ENCODE data around the gene PARP12. TPM values are rescaled to one million over a fixed set of nuclear protein-coding genes. Genes with fewer than 3 reads are reported as not detected.

Gene PARP12
- total RNA-seq, 1 donor from 2014 or later, result 58.1 TPM

- Histone ChIP-seq H4K20me1 (ENCODE audit: insufficient read depth, low read length) (no peaks in the 10 kb centered on the region), H3K27me3 (ENCODE audit: insufficient read depth, low read length) (no peaks in the 10 kb centered on the region), H3K79me2 (ENCODE audit: insufficient read depth, low read length) (no peaks in the 10 kb centered on the region), H2AFZ (ENCODE audit: low read depth, low read length) (no peak overlapping the region), H3K4me2 (ENCODE audit: low read length) (no peak overlapping the region), H3K4me1 (ENCODE audit: insufficient read depth, low read length) (no peaks in the 10 kb centered on the region), H3K9ac (ENCODE audit: low read length) (no peak overlapping the region), H3K36me3 (ENCODE audit: insufficient read depth, low read length) (no peaks in the 10 kb centered on the region), H3K27ac (ENCODE audit: low read depth, low read length) (no peak overlapping the region), H3K4me3 (ENCODE audit: insufficient read depth, low read depth, low read length) (no peak overlapping the region), H3K9me3 (ENCODE audit: insufficient read depth, low read depth, low read length) (no peaks in the 10 kb centered on the region)
- TF ChIP-seq CTCF (IDR thresholded peaks at IDR 0.05; ENCODE audit: insufficient read depth, low read depth, low read length), result no peak
- TF ChIP-seq EZH2 (IDR thresholded peaks at IDR 0.05; ENCODE audit: insufficient read depth, low read length), result no peak
- H3K4me1 Mint-ChIP-seq (ENCODE audit: low read depth, unreplicated experiment), result peaks cover 6% of the 10 kb centered on the region
- H3K27me3 Mint-ChIP-seq (ENCODE audit: low read depth, unreplicated experiment), result no peaks in the 10 kb centered on the region
- no peak for DNase-seq (ENCODE audit: low read depth)
- H3K4me3 Mint-ChIP-seq (ENCODE audit: unreplicated experiment), result no peak overlapping the region
- no peak overlapping the region for H3K27ac Mint-ChIP-seq (ENCODE audit: unreplicated experiment)
- H3K9me3 Mint-ChIP-seq (ENCODE audit: unreplicated experiment), result no peaks in the 10 kb centered on the region
- FAIRE-seq, result no peak
- peaks cover 39% of the 10 kb centered on the region for H3K36me3 Mint-ChIP-seq (ENCODE audit: low read depth, unreplicated experiment)
Measured at GRCh38 chr7:140048138-140048537, 14.6 kb downstream of the PARP12 start.

- Histone ChIP-seq H4K20me1 (ENCODE audit: insufficient read depth, low read length) (no peaks in the 10 kb centered on the region), H3K36me3 (ENCODE audit: insufficient read depth, low read length) (no peaks in the 10 kb centered on the region), H3K4me2 (ENCODE audit: low read length) (no peak overlapping the region), H3K9me3 (ENCODE audit: insufficient read depth, low read depth, low read length) (no peaks in the 10 kb centered on the region), H3K4me1 (ENCODE audit: insufficient read depth, low read length) (peaks cover 3% of the 10 kb centered on the region), H2AFZ (ENCODE audit: low read depth, low read length) (no peak overlapping the region), H3K79me2 (ENCODE audit: insufficient read depth, low read length) (no peaks in the 10 kb centered on the region), H3K27ac (ENCODE audit: low read depth, low read length) (no peak overlapping the region), H3K27me3 (ENCODE audit: insufficient read depth, low read length) (no peaks in the 10 kb centered on the region), H3K4me3 (ENCODE audit: insufficient read depth, low read depth, low read length) (no peak overlapping the region), H3K9ac (ENCODE audit: low read length) (no peak overlapping the region)
- FAIRE-seq (no peak), DNase-seq (ENCODE audit: low read depth) (no peak)
- Mint-ChIP-seq H3K27me3 (ENCODE audit: low read depth, unreplicated experiment) (no peaks in the 10 kb centered on the region), H3K4me3 (ENCODE audit: unreplicated experiment) (no peak overlapping the region), H3K4me1 (ENCODE audit: low read depth, unreplicated experiment) (peaks cover 6% of the 10 kb centered on the region), H3K36me3 (ENCODE audit: low read depth, unreplicated experiment) (peaks cover 39% of the 10 kb centered on the region), H3K9me3 (ENCODE audit: unreplicated experiment) (no peaks in the 10 kb centered on the region), H3K27ac (ENCODE audit: unreplicated experiment) (no peak overlapping the region)
- TF ChIP-seq CTCF (IDR thresholded peaks at IDR 0.05; ENCODE audit: insufficient read depth, low read depth, low read length), result no peak
- no peak for TF ChIP-seq EZH2 (IDR thresholded peaks at IDR 0.05; ENCODE audit: insufficient read depth, low read length)
Measured at GRCh38 chr7:140047197-140047596, 15.6 kb downstream of the PARP12 start.

GRCh38 chr7:140045697-140046096, 17.1 kb downstream of the PARP12 start:
- no peaks in the 10 kb centered on the region for H3K9me3 Mint-ChIP-seq (ENCODE audit: unreplicated experiment)
- Histone ChIP-seq H3K4me1 (ENCODE audit: insufficient read depth, low read length) (peaks cover 12% of the 10 kb centered on the region), H3K4me2 (ENCODE audit: low read length) (no peak overlapping the region), H3K9me3 (ENCODE audit: insufficient read depth, low read depth, low read length) (no peaks in the 10 kb centered on the region), H3K27ac (ENCODE audit: low read depth, low read length) (no peak overlapping the region), H2AFZ (ENCODE audit: low read depth, low read length) (no peak overlapping the region), H3K79me2 (ENCODE audit: insufficient read depth, low read length) (no peaks in the 10 kb centered on the region), H3K36me3 (ENCODE audit: insufficient read depth, low read length) (no peaks in the 10 kb centered on the region), H3K27me3 (ENCODE audit: insufficient read depth, low read length) (no peaks in the 10 kb centered on the region), H4K20me1 (ENCODE audit: insufficient read depth, low read length) (no peaks in the 10 kb centered on the region), H3K9ac (ENCODE audit: low read length) (no peak overlapping the region), H3K4me3 (ENCODE audit: insufficient read depth, low read depth, low read length) (no peak overlapping the region)
- no peak for FAIRE-seq
- peaks cover 11% of the 10 kb centered on the region for H3K4me1 Mint-ChIP-seq (ENCODE audit: low read depth, unreplicated experiment)
- H3K27me3 Mint-ChIP-seq (ENCODE audit: low read depth, unreplicated experiment), result no peaks in the 10 kb centered on the region
- no peak for DNase-seq (ENCODE audit: low read depth)
- H3K4me3 Mint-ChIP-seq (ENCODE audit: unreplicated experiment), result no peak overlapping the region
- H3K36me3 Mint-ChIP-seq (ENCODE audit: low read depth, unreplicated experiment), result peaks cover 41% of the 10 kb centered on the region
- no peak for TF ChIP-seq EZH2 (IDR thresholded peaks at IDR 0.05; ENCODE audit: insufficient read depth, low read length)
- no peak overlapping the region for H3K27ac Mint-ChIP-seq (ENCODE audit: unreplicated experiment)
